Measurements from ENCODE around the gene IGSF21. TPM values are rescaled to one million over a fixed set of nuclear protein-coding genes. Genes with fewer than 3 reads are reported as not detected.

Gene IGSF21
- polyA plus RNA-seq, 1 of the 3 experiments (the other 2 are of a cell fraction) = not detected

DNA sequence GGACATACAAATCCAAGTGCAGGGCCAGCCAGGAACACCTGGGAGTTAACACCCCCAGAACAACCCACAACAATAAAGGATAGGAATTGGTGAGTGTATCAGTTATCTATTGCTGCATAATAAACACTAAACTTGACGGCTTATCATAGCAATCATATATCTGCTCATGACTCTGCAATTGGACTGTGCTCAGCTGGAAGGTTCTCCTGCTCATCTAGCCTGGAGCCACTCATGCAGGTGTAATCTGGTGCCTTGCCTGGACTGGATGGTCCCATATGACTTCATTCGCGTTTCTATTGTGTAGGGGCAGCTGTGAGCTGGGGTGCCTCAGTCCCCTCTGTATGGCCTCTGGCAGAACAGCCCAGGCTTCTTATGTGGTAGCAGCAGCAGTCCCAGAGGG is 296.9 kb downstream of the IGSF21 start:
- Histone ChIP-seq H3K27me3 (ENCODE audit: insufficient read depth) (no peaks in the 10 kb centered on the region), H3K27ac (ENCODE audit: low read depth in 2 of 2, low read length in 1 of 2) (no peak overlapping the region), H3K36me3 (replicated peaks in 1 of 2; ENCODE audit: control insufficient read depth in 1 of 2, insufficient read depth in 2 of 2, low read length in 1 of 2) (no peaks in the 10 kb centered on the region), H3K4me2 (no peak overlapping the region), H3K4me3 (ENCODE audit: low read depth in 2 of 2, low read length in 1 of 2) (no peak overlapping the region), H3K9me3 (no peaks in the 10 kb centered on the region), H3K79me2 (ENCODE audit: insufficient read depth) (no peaks in the 10 kb centered on the region), H3K9me2 (no peaks in the 10 kb centered on the region), H3K4me1 (ENCODE audit: control insufficient read depth in 1 of 2, insufficient read depth in 2 of 2, low read depth in 1 of 2, low read length in 1 of 2) (peaks cover 0 to 6% of the 10 kb centered on the region in 2 experiments; a peak in 1 of 4 replicates), H3K9ac (no peak overlapping the region), H3F3A (replicated peaks; ENCODE audit: insufficient read depth) (no peaks in the 10 kb centered on the region), H4K20me1 (ENCODE audit: insufficient read depth) (no peaks in the 10 kb centered on the region), H2AFZ (ENCODE audit: low read depth) (no peak overlapping the region)
- TF ChIP-seq POLR2AphosphoS5 (IDR thresholded peaks at IDR 0.05; ENCODE audit: low read depth, low read length) (no peak), RXRA (IDR thresholded peaks at IDR 0.05; ENCODE audit: borderline replicate concordance, low read depth) (no peak), NRF1 (IDR thresholded peaks at IDR 0.05; ENCODE audit: low read depth, low read length) (no peak), SMC3 (IDR thresholded peaks at IDR 0.05; ENCODE audit: low read depth, low read length) (no peak), RFX5 (IDR thresholded peaks at IDR 0.05; ENCODE audit: low read length) (no peak), TAF1 (IDR thresholded peaks at IDR 0.05; ENCODE audit: borderline replicate concordance, low read depth, low read length) (no peak), USF2 (IDR thresholded peaks at IDR 0.05; ENCODE audit: borderline replicate concordance, low read depth, low read length) (no peak), TEAD4 (IDR thresholded peaks at IDR 0.05; ENCODE audit: borderline replicate concordance, insufficient read depth) (no peak), FOXJ3 (CRISPR knock-in tag; IDR thresholded peaks at IDR 0.05) (no peak), GABPA (IDR thresholded peaks at IDR 0.05; ENCODE audit: low read depth) (no peak), CHD2 (IDR thresholded peaks at IDR 0.05; ENCODE audit: low read length, partially characterized antibody) (no peak), REST (IDR thresholded peaks at IDR 0.05; ENCODE audit: low read depth, low read length) (no peak), FOXM1 (IDR thresholded peaks at IDR 0.05; ENCODE audit: low read depth) (no peak), MXI1 (IDR thresholded peaks at IDR 0.05; ENCODE audit: low read depth, low read length) (no peak)
- TF ChIP-seq, protein P1, sequence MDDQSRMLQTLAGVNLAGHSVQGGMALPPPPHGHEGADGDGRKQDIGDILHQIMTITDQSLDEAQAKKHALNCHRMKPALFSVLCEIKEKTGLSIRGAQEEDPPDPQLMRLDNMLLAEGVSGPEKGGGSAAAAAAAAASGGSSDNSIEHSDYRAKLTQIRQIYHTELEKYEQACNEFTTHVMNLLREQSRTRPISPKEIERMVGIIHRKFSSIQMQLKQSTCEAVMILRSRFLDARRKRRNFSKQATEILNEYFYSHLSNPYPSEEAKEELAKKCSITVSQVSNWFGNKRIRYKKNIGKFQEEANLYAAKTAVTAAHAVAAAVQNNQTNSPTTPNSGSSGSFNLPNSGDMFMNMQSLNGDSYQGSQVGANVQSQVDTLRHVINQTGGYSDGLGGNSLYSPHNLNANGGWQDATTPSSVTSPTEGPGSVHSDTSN (IDR thresholded peaks at IDR 0.05) = no peak
- TF ChIP-seq, protein P2, sequence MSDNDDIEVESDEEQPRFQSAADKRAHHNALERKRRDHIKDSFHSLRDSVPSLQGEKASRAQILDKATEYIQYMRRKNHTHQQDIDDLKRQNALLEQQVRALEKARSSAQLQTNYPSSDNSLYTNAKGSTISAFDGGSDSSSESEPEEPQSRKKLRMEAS (IDR thresholded peaks at IDR 0.05; ENCODE audit: low read depth) = no peak
- DNase-seq = no peak
- ChIA-PET CTCF (no interaction called here), POLR2A (no interaction called here)
- 21% methylated on average over 3 of the region's 3 CpGs for WGBS (ENCODE audit: low lambda C conversion rate)
